ENCODE results near the gene RXRA.

RXRA gene

GRCh38 chr9:134379831-134380365, 53.6 kb downstream of the RXRA start:
- DNase-seq (ENCODE audit: extremely low spot score): no peak
- POLR2A ChIA-PET: no interaction called here
- CTCF ChIA-PET: no interaction called here
- TF ChIP-seq NFRKB (IDR thresholded peaks at IDR 0.05) (no peak), FOXM1 (IDR thresholded peaks at IDR 0.05; ENCODE audit: borderline replicate concordance) (no peak), FOXA1 (IDR thresholded peaks at IDR 0.05) (no peak), SUZ12 (IDR thresholded peaks at IDR 0.05) (no peak), TARDBP (IDR thresholded peaks at IDR 0.05) (no peak), LEF1 (IDR thresholded peaks at IDR 0.05; ENCODE audit: borderline replicate concordance) (no peak)

- ChIA-PET CTCF (no interaction called here), POLR2A (no interaction called here)
- DNase-seq (ENCODE audit: extremely low spot score): no peak
- TF ChIP-seq ARNT (IDR thresholded peaks at IDR 0.05) (no peak), BHLHE40 (IDR thresholded peaks at IDR 0.05; ENCODE audit: borderline replicate concordance) (no peak), FOXM1 (IDR thresholded peaks at IDR 0.05; ENCODE audit: borderline replicate concordance) (no peak), PKNOX1 (IDR thresholded peaks at IDR 0.05) (no peak)
Observed at GRCh38 chr9:134380542-134381271, 54.5 kb downstream of the RXRA start.

- ChIA-PET CTCF (no interaction called here), POLR2A (no interaction called here)
- no peak for DNase-seq (ENCODE audit: extremely low spot score)
- TF ChIP-seq ZNF384 (IDR thresholded peaks at IDR 0.05) (no peak), FOXM1 (IDR thresholded peaks at IDR 0.05; ENCODE audit: borderline replicate concordance) (no peak), CTBP1 (IDR thresholded peaks at IDR 0.05; ENCODE audit: borderline replicate concordance) (no peak), ELF4 (IDR thresholded peaks at IDR 0.05) (no peak), NFRKB (IDR thresholded peaks at IDR 0.05) (no peak), SP1 (IDR thresholded peaks at IDR 0.05) (no peak), FOXA1 (IDR thresholded peaks at IDR 0.05) (no peak), L3MBTL2 (conservative IDR thresholded peaks at IDR 0.05) (no peak), TARDBP (IDR thresholded peaks at IDR 0.05) (no peak), FOXK2 (IDR thresholded peaks at IDR 0.05) (no peak), LEF1 (IDR thresholded peaks at IDR 0.05; ENCODE audit: borderline replicate concordance) (no peak), PKNOX1 (IDR thresholded peaks at IDR 0.05) (no peak), SUZ12 (IDR thresholded peaks at IDR 0.05) (no peak), HDGF (IDR thresholded peaks at IDR 0.05; ENCODE audit: borderline replicate concordance) (no peak), ARNT (IDR thresholded peaks at IDR 0.05) (no peak), BHLHE40 (IDR thresholded peaks at IDR 0.05; ENCODE audit: borderline replicate concordance) (no peak)
Observed at GRCh38 chr9:134381272-134381661, 55.0 kb downstream of the RXRA start.

GRCh38 chr9:134381671-134382516, 55.6 kb downstream of the RXRA start:
- TF ChIP-seq ZNF384 (IDR thresholded peaks at IDR 0.05) (no peak), ARNT (IDR thresholded peaks at IDR 0.05) (no peak), FOXK2 (IDR thresholded peaks at IDR 0.05) (no peak), ELF4 (IDR thresholded peaks at IDR 0.05) (no peak), HDGF (IDR thresholded peaks at IDR 0.05; ENCODE audit: borderline replicate concordance) (no peak), L3MBTL2 (conservative IDR thresholded peaks at IDR 0.05) (no peak), FOXM1 (IDR thresholded peaks at IDR 0.05; ENCODE audit: borderline replicate concordance) (no peak), LEF1 (IDR thresholded peaks at IDR 0.05; ENCODE audit: borderline replicate concordance) (no peak), FOXA1 (IDR thresholded peaks at IDR 0.05) (no peak), TARDBP (IDR thresholded peaks at IDR 0.05) (no peak)
- POLR2A ChIA-PET: no interaction called here
- CTCF ChIA-PET: no interaction called here
- no peak for DNase-seq (ENCODE audit: extremely low spot score)

- no peak for DNase-seq (ENCODE audit: extremely low spot score)
- ChIA-PET POLR2A (no interaction called here), CTCF (no interaction called here)
- TF ChIP-seq HDGF (IDR thresholded peaks at IDR 0.05; ENCODE audit: borderline replicate concordance) (no peak), LEF1 (IDR thresholded peaks at IDR 0.05; ENCODE audit: borderline replicate concordance) (no peak), ARNT (IDR thresholded peaks at IDR 0.05) (no peak), ZNF384 (IDR thresholded peaks at IDR 0.05) (no peak), FOXA1 (IDR thresholded peaks at IDR 0.05) (no peak), CTBP1 (IDR thresholded peaks at IDR 0.05; ENCODE audit: borderline replicate concordance) (no peak)
Observed at GRCh38 chr9:134382733-134383132, 56.5 kb downstream of the RXRA start.

- CTCF ChIA-PET: no interaction called here
- no peak for DNase-seq (ENCODE audit: extremely low spot score)
- TF ChIP-seq ZNF384 (IDR thresholded peaks at IDR 0.05): no peak
- TF ChIP-seq LEF1 (IDR thresholded peaks at IDR 0.05; ENCODE audit: borderline replicate concordance): no peak
- no peak for TF ChIP-seq TARDBP (IDR thresholded peaks at IDR 0.05)
- no peak for TF ChIP-seq NFRKB (IDR thresholded peaks at IDR 0.05)
- TF ChIP-seq SP1 (IDR thresholded peaks at IDR 0.05): no peak
- no peak for TF ChIP-seq HDGF (IDR thresholded peaks at IDR 0.05; ENCODE audit: borderline replicate concordance)
- TF ChIP-seq BHLHE40 (IDR thresholded peaks at IDR 0.05; ENCODE audit: borderline replicate concordance): no peak
- no peak for TF ChIP-seq PKNOX1 (IDR thresholded peaks at IDR 0.05)
- no peak for TF ChIP-seq SUZ12 (IDR thresholded peaks at IDR 0.05)
- no peak for TF ChIP-seq FOXM1 (IDR thresholded peaks at IDR 0.05; ENCODE audit: borderline replicate concordance)
- no peak for TF ChIP-seq L3MBTL2 (conservative IDR thresholded peaks at IDR 0.05)
- no peak for TF ChIP-seq ELF4 (IDR thresholded peaks at IDR 0.05)
- TF ChIP-seq ARNT (IDR thresholded peaks at IDR 0.05): no peak
- TF ChIP-seq FOXA1 (IDR thresholded peaks at IDR 0.05): no peak
- POLR2A ChIA-PET: no interaction called here
Observed at GRCh38 chr9:134383148-134383547, 56.9 kb downstream of the RXRA start.
